ENCODE measurements around the gene TRAF3.

TRAF3 gene

GRCh38 chr14:102955636-102956408, 178.6 kb downstream of the TRAF3 start:
- no peak for DNase-seq (ENCODE audit: low spot score)

DNA sequence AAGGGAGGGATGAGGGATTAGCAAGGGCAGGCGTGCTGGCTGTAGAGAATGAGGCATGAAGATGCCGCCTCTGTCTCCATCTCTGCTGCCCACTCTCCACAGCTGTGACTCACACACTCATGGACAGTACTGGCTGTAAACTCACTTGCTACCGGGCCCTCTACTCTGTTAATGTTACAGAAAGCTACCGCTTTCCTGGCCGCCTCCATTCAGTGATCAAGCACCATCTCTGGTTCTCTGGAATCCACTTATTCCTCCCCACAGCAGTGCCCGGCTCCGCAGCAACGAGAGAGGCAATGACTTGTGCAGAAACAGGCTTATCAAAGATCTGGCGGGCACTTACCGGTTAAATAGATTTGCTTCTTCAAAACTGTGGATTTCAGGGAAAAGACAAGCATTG, 180.0 kb downstream of the TRAF3 start:
- no peak for DNase-seq (ENCODE audit: low spot score)

DNA sequence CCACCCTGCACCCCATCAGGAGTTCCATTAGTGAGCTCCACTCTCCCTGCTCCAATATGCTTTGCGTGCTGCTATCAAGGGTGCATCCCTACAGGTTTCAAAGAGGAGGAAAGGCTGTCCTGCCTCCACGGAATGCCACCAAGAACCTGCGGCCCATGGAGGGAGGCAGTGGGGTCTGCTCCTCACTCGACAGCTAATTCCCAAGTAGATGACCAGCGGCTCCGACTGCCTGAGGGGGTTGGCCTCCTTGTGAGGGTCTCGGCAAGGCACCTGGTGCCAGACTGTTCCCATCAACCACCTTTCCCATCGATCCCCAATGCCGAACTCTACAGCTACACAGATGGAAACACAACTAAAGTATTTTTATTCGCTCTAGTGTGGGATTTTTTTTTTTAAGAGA, 181.2 kb downstream of the TRAF3 start:
- no peak for DNase-seq (ENCODE audit: low spot score)
